ENCODE measurements around the gene FGGY.

- TF ChIP-seq ZNF274 (IDR thresholded peaks at IDR 0.05; ENCODE audit: low read depth, low read length) = no peak
- TF ChIP-seq YY1 (IDR thresholded peaks at IDR 0.05; ENCODE audit: insufficient read depth, insufficient read length) = no peak
Observed at GRCh38 chr1:59431566-59432294, 134.8 kb downstream of the FGGY start.

Measured in NT2/D1 (cell line).